Ishikawa (cell line): ENCODE results near the gene RSRC2.

Experiments used
- CEBPB ChIP-seq: IDR thresholded peaks from 2 replicates; pipeline ENCODE4 v1.6.1; 2012
- CREB1 ChIP-seq: IDR thresholded peaks from 2 replicates; pipeline ENCODE4 v1.6.1; 2012; ENCODE audit warnings: low read depth
- EGR1 ChIP-seq: IDR thresholded peaks from 2 replicates; pipeline ENCODE4 v1.6.1; 2012
- EP300 ChIP-seq: IDR thresholded peaks from 2 replicates; pipeline ENCODE4 v1.6.1; 2012; ENCODE audit warnings: borderline replicate concordance
- FOXM1 ChIP-seq: IDR thresholded peaks from 2 replicates; pipeline ENCODE4 v1.6.1; 2012; ENCODE audit warnings: low read depth, borderline replicate concordance
- MAX ChIP-seq: IDR thresholded peaks from 2 replicates; pipeline ENCODE4 v1.6.1; 2012
- NFIC ChIP-seq: IDR thresholded peaks from 2 replicates; pipeline ENCODE4 v1.6.1; 2012
- RAD21 ChIP-seq: IDR thresholded peaks from 2 replicates; pipeline ENCODE4 v1.6.1; 2012; ENCODE audit warnings: low read depth
- REST ChIP-seq: IDR thresholded peaks from 2 replicates; pipeline ENCODE4 v1.6.1; 2012; ENCODE audit warnings: low read depth, mild to moderate bottlenecking
- TAF1 ChIP-seq: IDR thresholded peaks from 2 replicates; pipeline ENCODE4 v1.6.1; 2012; ENCODE audit warnings: low read depth, mild to moderate bottlenecking
- TCF12 ChIP-seq: IDR thresholded peaks from 2 replicates; pipeline ENCODE4 v1.6.1; 2012; ENCODE audit warnings: low read depth
- TEAD4 ChIP-seq: IDR thresholded peaks from 2 replicates; pipeline ENCODE4 v1.6.1; 2012
- USF1 ChIP-seq: IDR thresholded peaks from 2 replicates; pipeline ENCODE4 v1.6.1; 2012
- YY1 ChIP-seq: IDR thresholded peaks from 2 replicates; pipeline ENCODE4 v1.6.1; 2012; ENCODE audit warnings: low read depth
- ZBTB7A ChIP-seq: IDR thresholded peaks from 2 replicates; pipeline ENCODE4 v1.6.1; 2012; ENCODE audit warnings: low read depth

RSRC2 gene

GRCh38 chr12:122458105-122459035 lies 68.4 kb downstream of the RSRC2 start:
- TF ChIP-seq REST, result no peak
- TF ChIP-seq CEBPB, result no peak
- no peak for TF ChIP-seq CREB1
- TF ChIP-seq ZBTB7A, result no peak
- no peak for TF ChIP-seq TCF12
- no peak for TF ChIP-seq USF1
- TF ChIP-seq MAX, result no peak
- TF ChIP-seq TAF1, result no peak
- no peak for TF ChIP-seq YY1
- TF ChIP-seq NFIC, result no peak
- no peak for TF ChIP-seq TEAD4
- TF ChIP-seq RAD21, result no peak
- no peak for TF ChIP-seq EP300
- no peak for TF ChIP-seq FOXM1
- TF ChIP-seq EGR1, result no peak

- TF ChIP-seq USF1, result no peak
- TF ChIP-seq TAF1, result no peak
- TF ChIP-seq RAD21, result no peak
- no peak for TF ChIP-seq TEAD4
- TF ChIP-seq EP300, result no peak
- no peak for TF ChIP-seq MAX
- TF ChIP-seq ZBTB7A, result no peak
- no peak for TF ChIP-seq CEBPB
- no peak for TF ChIP-seq NFIC
- no peak for TF ChIP-seq TCF12
- TF ChIP-seq YY1, result no peak
- no peak for TF ChIP-seq REST
- no peak for TF ChIP-seq EGR1
- no peak for TF ChIP-seq CREB1
- no peak for TF ChIP-seq FOXM1
Observed at GRCh38 chr12:122457627-122458026, 69.1 kb downstream of the RSRC2 start.

GRCh38 chr12:122454739-122455138 lies 72.0 kb downstream of the RSRC2 start:
- TF ChIP-seq TAF1, result no peak
- no peak for TF ChIP-seq USF1
- no peak for TF ChIP-seq REST
- TF ChIP-seq EGR1, result no peak
- TF ChIP-seq FOXM1, result no peak
- no peak for TF ChIP-seq CEBPB
- no peak for TF ChIP-seq CREB1
- TF ChIP-seq TCF12, result no peak
- no peak for TF ChIP-seq NFIC
- TF ChIP-seq EP300, result no peak
- TF ChIP-seq ZBTB7A, result no peak
- no peak for TF ChIP-seq MAX
- no peak for TF ChIP-seq RAD21
- TF ChIP-seq TEAD4, result no peak
